H1 (cell line): ENCODE data around the gene ALK. TPM values are rescaled to one million over a fixed set of nuclear protein-coding genes. Genes with fewer than 3 reads are reported as not detected.

Experiments
- ATF3 ChIP-seq: IDR thresholded peaks from 2 replicates; pipeline ENCODE4 v1.6.1; 2011; ENCODE audit warnings: low read depth, mild to moderate bottlenecking, low read length; ENCODE audit not compliant: insufficient read depth
- BRCA1 ChIP-seq: IDR thresholded peaks from 2 replicates; pipeline ENCODE4 v1.6.1; 2012; ENCODE audit warnings: low read depth, low read length, improper control_type of control experiment
- CBX8 ChIP-seq: fragments of 300-800, 300-1000 bp; sonication (generic); IDR thresholded peaks from 2 replicates; pipeline ENCODE4 v1.7.1; 2016; ENCODE audit warnings: low read depth, low read length, borderline replicate concordance
- NANOG ChIP-seq: IDR thresholded peaks from 2 replicates; pipeline ENCODE4 v1.6.1; 2011; ENCODE audit warnings: low read length, low read depth, mild to moderate bottlenecking, inconsistent platforms; ENCODE audit not compliant: insufficient read depth, poor library complexity, severe bottlenecking
- SIN3A ChIP-seq, 2 experiments: IDR thresholded peaks in 1 of 2; conservative IDR thresholded peaks in 1 of 2; 2 replicates each; pipeline ENCODE4 v1.6.1; 2011 to 2012; ENCODE audit warnings: low read length in 2 of 2, improper control_type of control experiment in 1 of 2, low read depth in 1 of 2, mild to moderate bottlenecking in 1 of 2
- polyA plus RNA-seq, 7 experiments: library from polyadenylated mRNA; depleted of rRNA in 3 of 7; stranded (reverse) in 5 of 7; unstranded in 2 of 7; fragments of >200 nt in 5 of 7; fragments of 200-250 nt in 2 of 7; gene quantifications; 1 replicate in 5 of 7; 2 replicates in 1 of 7; 4 replicates in 1 of 7; pipeline versions ENCODE4 v1.2.1 to v1.2.3, GENCODE V29; 2011 to 2013; ENCODE audit warnings: missing spikeins in 2 of 7, mixed read lengths in 2 of 7
- total RNA-seq: library from RNA; stranded (reverse); fragmentation: NEBNext Ultra II Directional; extraction: Animal tissue kit (Norgen Biotek cat#: 25700); gene quantifications from 2 replicates; pipeline ENCODE4 v1.2.1, GENCODE V29; 2021
- TF ChIP-seq, protein P1 (sequence below): fragments of 300-600 bp; sonication (generic); IDR thresholded peaks from 2 replicates; pipeline ENCODE4 v1.7.1; 2012; ENCODE audit warnings: low read length, moderate library complexity, mild to moderate bottlenecking, inconsistent platforms; ENCODE audit not compliant: insufficient replicate concordance

The ALK gene
- total and polyA plus RNA-seq, 2 of the 8 experiments (the other 6 are each of a cell fraction or from before 2014, with no cell fraction given): 0.02 to 0.09 TPM

DNA sequence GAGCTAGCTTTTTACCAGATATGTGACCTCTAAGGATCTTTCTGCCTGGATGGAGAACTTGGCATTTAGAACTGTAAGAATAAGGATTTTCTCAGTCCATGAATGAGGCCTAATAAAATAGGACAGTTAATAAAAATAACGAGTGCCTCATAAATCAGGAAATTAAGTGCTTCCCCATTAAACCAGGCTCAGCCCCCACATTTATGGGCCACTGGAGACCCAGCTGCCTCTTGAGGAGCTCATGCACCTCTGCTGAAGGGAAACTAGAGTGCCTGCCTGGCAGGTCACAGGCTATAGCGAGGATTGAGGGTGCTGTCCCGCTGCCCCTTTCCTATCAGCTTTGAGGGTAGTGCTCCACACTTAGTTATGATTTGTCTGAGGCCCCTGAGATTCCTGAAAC, 158.0 kb downstream of the ALK start (continued):
- TF ChIP-seq, protein P1, sequence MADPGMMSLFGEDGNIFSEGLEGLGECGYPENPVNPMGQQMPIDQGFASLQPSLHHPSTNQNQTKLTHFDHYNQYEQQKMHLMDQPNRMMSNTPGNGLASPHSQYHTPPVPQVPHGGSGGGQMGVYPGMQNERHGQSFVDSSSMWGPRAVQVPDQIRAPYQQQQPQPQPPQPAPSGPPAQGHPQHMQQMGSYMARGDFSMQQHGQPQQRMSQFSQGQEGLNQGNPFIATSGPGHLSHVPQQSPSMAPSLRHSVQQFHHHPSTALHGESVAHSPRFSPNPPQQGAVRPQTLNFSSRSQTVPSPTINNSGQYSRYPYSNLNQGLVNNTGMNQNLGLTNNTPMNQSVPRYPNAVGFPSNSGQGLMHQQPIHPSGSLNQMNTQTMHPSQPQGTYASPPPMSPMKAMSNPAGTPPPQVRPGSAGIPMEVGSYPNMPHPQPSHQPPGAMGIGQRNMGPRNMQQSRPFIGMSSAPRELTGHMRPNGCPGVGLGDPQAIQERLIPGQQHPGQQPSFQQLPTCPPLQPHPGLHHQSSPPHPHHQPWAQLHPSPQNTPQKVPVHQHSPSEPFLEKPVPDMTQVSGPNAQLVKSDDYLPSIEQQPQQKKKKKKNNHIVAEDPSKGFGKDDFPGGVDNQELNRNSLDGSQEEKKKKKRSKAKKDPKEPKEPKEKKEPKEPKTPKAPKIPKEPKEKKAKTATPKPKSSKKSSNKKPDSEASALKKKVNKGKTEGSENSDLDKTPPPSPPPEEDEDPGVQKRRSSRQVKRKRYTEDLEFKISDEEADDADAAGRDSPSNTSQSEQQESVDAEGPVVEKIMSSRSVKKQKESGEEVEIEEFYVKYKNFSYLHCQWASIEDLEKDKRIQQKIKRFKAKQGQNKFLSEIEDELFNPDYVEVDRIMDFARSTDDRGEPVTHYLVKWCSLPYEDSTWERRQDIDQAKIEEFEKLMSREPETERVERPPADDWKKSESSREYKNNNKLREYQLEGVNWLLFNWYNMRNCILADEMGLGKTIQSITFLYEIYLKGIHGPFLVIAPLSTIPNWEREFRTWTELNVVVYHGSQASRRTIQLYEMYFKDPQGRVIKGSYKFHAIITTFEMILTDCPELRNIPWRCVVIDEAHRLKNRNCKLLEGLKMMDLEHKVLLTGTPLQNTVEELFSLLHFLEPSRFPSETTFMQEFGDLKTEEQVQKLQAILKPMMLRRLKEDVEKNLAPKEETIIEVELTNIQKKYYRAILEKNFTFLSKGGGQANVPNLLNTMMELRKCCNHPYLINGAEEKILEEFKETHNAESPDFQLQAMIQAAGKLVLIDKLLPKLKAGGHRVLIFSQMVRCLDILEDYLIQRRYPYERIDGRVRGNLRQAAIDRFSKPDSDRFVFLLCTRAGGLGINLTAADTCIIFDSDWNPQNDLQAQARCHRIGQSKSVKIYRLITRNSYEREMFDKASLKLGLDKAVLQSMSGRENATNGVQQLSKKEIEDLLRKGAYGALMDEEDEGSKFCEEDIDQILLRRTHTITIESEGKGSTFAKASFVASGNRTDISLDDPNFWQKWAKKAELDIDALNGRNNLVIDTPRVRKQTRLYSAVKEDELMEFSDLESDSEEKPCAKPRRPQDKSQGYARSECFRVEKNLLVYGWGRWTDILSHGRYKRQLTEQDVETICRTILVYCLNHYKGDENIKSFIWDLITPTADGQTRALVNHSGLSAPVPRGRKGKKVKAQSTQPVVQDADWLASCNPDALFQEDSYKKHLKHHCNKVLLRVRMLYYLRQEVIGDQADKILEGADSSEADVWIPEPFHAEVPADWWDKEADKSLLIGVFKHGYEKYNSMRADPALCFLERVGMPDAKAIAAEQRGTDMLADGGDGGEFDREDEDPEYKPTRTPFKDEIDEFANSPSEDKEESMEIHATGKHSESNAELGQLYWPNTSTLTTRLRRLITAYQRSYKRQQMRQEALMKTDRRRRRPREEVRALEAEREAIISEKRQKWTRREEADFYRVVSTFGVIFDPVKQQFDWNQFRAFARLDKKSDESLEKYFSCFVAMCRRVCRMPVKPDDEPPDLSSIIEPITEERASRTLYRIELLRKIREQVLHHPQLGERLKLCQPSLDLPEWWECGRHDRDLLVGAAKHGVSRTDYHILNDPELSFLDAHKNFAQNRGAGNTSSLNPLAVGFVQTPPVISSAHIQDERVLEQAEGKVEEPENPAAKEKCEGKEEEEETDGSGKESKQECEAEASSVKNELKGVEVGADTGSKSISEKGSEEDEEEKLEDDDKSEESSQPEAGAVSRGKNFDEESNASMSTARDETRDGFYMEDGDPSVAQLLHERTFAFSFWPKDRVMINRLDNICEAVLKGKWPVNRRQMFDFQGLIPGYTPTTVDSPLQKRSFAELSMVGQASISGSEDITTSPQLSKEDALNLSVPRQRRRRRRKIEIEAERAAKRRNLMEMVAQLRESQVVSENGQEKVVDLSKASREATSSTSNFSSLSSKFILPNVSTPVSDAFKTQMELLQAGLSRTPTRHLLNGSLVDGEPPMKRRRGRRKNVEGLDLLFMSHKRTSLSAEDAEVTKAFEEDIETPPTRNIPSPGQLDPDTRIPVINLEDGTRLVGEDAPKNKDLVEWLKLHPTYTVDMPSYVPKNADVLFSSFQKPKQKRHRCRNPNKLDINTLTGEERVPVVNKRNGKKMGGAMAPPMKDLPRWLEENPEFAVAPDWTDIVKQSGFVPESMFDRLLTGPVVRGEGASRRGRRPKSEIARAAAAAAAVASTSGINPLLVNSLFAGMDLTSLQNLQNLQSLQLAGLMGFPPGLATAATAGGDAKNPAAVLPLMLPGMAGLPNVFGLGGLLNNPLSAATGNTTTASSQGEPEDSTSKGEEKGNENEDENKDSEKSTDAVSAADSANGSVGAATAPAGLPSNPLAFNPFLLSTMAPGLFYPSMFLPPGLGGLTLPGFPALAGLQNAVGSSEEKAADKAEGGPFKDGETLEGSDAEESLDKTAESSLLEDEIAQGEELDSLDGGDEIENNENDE: no peak
- TF ChIP-seq NANOG (no peak), SIN3A (conservative IDR thresholded peaks at IDR 0.05 in 1 of 2, IDR thresholded peaks at IDR 0.05 in 1 of 2; ENCODE audit: low read depth in 1 of 2, low read length in 2 of 2) (no peak), BRCA1 (no peak), CBX8 (no peak), ATF3 (no peak)
